HG02571 (cell line): ENCODE data around the gene RASL12.
"Not testable (repeated sequence)": the region's sequence is repeated elsewhere in the genome, so short reads cannot be mapped to it uniquely, and the experiment has no call there.

Experiments used
- ATAC-seq: cut with Tn5 transposase; IDR thresholded peaks from one replicate; pipeline ENCODE4 v1.9.1; 2021; ENCODE audit warnings: mild to moderate bottlenecking, moderate library complexity; ENCODE audit not compliant: unreplicated experiment

RASL12 gene

DNA sequence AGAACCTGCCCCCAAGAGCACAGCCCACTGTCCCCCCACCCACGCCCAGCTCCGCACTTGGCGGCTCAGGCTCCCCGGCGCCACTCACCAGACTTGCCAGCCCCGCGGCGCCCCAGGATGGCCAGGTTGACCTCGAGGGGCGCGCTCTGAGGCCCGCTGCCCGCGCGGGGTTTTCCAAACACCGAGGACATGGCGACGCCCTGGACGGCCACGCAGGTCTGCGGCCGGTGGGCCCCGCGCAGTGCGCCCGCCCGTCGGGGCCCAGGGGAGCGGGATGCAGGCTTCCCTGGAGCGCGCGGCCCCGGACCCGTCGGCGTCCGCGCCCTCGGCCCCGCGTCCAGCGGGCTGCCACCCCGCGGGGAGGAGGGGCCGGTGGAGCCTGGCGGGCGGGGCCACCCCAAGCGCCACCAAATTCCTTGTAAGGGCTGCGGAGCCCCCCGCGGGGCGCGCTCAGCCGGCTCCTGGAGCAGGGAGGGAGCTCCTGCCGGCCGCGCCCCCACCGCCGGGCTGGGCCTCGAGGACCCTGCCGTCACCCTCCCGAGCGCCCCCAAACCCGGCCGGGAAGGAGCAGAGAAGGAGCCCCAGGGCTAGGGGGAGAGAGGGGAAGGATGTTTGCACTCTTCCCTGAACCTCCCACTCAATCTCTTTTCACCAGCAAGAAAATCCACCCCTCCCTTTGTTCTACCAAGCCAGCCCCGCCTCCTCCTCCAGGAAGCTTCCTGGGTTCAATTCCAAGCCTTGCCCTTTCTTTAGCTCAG is at the start of gene RASL12:
Gene RASL12 (minus strand): TSS at position 347 of the 758 bp plus-strand sequence. CDS start 156 bp downstream, at position 191.
- no peak for ATAC-seq

GRCh38 chr15:65115542-65115941 is 47.8 kb upstream of the RASL12 start:
- no peak for ATAC-seq

DNA sequence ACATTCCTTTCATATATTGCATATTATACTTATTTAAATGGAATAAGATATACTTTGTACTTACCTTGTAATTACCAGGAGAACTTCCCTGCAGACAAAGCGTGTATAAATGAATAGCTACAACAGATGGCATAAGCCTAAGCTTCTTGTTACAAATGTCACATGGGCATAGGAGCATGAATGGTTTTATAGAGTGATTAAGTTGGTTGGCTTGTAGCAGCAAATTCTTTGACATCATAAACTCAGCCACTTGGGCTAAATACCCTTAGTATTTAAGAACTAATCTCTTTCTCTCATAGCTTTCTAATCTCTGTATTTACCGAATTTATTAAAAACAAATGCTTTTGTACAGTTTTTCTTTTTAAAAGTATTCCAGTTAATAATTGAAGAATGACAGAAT is 47.3 kb upstream of the RASL12 start, which contains the start of gene UBAP1L:
Gene UBAP1L (minus strand): TSS at position 115 of the 400 bp plus-strand sequence. CDS start 8,985 bp downstream, outside the sequence.
- no peak for ATAC-seq

- no peak for ATAC-seq
These were observed 43.0 kb upstream of the RASL12 start for GRCh38 chr15:65110676-65111292.

GRCh38 chr15:65106011-65106590 is 38.3 kb upstream of the RASL12 start:
- no peak for ATAC-seq

GRCh38 chr15:65105038-65105437 is 37.2 kb upstream of the RASL12 start:
- no peak for ATAC-seq

GRCh38 chr15:65102912-65103311 is 35.1 kb upstream of the RASL12 start:
- no peak for ATAC-seq

DNA sequence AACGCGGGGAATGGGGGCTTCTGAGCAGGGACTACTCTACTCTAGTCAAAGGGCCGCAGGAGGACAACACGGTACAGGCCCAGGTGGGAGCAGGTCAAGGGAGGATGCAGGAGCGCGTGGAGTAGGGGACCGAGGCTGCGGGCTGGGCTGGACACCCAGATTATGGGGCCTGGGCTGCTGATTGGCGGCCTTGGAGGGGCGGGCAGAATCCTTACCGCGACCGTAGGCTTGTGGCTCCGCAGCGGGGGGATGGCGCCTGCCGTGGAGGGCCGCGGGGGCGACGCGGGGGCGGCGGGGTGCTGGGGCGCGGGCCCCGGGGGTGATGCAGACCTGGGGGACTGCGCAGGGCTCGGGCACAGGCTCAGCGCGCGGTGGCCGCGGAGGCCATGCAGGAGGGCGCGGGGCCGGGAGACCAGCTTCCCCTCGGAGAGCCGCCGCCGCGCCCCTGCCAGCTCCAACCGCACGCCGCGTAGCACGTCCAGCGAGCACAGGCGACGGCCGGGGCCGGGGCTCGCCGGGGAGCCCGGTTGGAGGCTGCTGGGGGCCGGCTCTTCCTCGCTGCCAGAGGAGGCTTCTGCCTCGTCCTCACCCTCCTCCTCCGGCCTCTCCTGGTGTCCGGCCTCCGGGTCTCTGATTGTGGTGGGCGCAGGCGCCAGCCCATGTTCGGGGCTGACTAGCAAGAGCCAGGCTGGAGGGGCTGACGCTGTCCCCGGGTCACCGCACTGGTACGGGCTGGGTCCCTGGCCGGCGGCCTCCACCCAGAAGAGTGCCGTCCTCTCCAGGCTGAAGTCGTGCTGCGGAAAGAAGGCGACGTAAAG is 34.3 kb upstream of the RASL12 start:
- no peak for ATAC-seq

DNA sequence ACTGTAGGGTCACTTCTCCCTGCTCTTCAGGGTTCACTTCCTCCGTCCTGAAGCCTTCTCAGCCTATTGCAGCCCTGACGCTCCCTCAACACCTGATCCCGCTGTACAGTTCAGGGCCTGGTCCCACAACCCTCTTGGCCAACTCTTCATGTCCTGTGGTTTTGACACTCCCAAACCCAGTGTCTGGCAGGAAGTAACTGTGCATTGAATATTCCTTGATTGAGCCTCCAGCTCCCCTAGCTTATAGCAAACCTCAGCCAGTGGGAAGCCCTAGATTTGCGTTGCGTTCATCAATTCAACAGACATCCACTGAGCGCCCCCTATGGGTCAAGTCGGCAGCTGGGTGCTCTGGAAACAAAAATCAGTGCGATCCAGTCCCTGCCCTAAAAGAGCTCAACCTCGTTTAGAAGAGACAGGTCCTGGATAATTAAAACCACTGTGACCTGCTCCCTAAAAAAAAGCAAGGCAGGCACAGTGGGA is 33.7 kb upstream of the RASL12 start:
- no peak for ATAC-seq

DNA sequence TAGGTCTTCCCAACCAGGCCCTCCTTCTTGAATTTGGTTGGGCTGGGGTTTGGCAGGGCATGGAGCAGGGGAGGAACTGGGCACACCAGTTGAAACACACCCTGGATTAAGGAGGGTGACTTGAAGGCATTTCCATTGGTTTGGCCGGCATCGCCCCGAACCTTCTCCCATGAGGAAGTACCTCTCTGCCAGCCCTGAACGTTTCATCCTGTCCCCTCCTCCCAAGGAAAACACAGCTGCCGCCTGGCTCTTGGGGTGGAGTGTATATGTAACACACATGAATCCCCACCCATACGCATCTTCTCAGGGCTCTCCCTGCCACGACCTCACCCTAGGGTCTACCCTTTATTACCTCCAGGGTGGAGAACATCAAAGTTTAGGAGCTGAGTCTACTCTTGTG is 32.7 kb upstream of the RASL12 start:
- ATAC-seq, result no peak

DNA sequence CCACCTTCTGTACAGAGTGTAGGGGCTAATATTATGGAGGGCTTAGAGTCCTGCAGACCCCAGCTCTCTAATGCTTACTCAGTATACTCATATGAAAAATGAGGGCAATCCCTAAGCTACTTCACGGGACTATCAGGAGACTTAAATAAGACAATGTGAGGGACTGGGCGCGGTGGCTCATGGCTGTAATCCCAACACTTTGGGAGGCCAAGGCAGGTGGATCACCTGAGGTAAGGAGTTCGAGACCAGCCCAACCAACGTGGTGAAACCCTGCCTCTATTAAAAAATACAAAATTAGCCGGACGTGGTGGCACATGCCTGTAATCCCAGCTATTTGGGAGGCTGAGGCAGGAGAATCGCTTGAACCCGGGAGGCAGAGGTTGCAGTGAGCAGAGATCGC is 32.0 kb upstream of the RASL12 start:
- ATAC-seq, result not testable (repeated sequence)

DNA sequence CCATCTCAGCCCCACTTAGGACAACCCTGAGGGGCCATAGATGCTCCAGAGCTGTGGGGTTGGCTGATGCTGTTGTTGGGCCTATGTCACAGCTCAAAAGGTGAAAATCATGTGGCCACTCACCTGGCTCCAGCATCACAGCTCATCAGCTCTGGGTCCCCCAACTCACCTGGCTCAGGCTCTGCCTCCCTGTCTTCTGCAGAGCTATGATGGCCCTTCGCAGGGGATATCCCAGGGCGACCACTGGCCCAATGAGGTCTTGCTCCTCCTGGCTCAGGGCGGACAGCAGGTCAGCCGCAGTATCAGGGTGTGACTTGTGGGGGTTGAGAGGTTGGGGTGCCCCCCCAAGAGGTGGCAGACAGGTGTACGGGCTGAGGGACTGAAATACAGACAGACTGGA is 31.5 kb upstream of the RASL12 start:
- ATAC-seq, result no peak

DNA sequence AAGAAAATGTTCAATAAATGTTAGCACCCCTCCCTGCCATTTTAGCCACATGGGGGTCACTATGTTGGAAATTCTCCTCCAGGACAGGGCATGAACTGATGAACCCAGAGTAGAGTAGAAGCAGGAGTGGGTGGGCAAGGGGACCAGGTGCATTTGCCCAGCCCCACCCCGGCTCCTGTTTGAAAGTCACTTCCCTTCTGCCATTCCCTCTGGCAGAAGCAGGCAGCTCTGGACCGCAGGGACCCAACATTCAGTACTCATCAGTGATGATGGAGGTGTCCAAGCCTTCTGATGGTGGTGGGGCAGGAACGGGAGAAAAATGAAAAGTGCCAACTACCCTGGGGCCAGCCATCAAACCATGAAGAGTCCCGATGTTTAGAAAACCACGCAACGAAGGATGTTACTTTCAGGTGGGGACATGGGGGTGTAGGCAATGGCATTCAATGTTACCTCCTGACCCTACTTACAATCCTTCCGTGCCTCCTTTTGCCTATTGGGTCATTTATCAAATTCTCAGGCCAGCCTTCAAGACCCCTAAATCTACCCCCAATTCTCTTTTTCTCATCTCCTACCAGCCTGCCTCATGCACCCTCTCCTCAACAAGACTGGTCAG is 30.0 kb upstream of the RASL12 start:
- ATAC-seq, result no peak

DNA sequence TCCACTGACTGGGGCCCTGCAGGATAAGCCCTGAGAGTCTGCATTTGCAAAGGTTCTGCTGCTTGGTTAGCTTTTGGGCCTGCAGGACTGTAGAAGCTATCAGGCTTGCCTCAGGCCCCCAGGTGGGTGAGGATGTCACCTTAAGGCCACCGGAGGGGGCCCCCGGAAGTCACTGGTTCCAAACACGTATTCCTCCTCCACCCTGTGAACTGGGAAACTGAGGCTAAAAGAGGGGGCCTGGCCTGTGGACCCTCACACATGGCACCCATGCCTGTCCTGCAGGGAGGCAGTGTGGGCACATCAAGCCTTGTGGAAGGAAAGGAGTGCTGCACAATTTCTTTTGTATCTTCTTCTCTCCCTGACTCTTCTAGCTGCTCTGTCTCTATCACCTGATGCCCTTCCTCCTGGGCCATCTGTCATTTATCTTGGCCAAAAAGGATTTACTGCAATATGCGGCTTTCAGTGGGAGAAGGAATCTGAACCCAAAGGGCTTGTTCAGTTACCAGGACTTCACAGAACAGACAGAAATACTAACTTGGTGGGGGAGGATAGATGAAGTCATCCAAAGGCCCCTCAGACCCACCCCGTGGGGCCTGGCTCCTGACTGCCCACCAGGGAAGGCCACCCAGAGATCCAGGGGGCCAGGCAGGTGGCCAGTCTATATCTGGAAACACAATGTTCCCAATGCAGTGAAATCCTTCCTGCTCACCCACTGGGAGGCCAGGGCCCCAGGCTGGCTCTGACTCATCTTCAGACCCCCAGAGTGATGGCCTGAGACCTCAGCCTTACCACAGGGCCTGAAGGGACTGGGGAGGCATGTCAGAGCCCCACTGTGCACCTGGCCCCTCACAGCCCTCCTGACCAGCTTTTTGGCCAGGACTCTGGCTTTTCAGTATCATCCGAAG is 28.9 kb upstream of the RASL12 start:
- no peak for ATAC-seq

GRCh38 chr15:65095747-65096104 is 27.9 kb upstream of the RASL12 start:
- no peak for ATAC-seq

- no peak for ATAC-seq
These were observed 27.4 kb upstream of the RASL12 start for GRCh38 chr15:65095011-65095746.

GRCh38 chr15:65094294-65094995 is 26.7 kb upstream of the RASL12 start:
- no peak for ATAC-seq

DNA sequence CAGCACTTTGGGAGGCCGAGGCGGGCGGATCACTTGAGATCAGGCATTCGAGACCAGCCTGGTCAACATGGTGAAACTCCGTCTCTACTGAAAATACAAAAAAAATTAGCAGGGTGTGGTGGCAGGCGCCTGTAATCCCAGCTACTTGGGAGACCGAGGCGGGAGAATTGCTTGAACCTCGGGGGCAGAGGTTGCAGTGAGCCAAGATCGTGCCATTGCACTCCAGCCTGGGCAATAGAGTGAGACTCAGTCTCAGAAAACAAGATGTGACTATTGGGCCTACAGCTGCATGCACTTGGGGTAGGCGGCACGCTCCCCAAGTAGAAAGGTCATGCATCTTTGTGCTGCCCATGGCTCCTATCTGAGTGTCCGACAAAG is 26.0 kb upstream of the RASL12 start:
- not testable (repeated sequence) for ATAC-seq
